Esophagus muscularis mucosa (tissue), 4 donors: Measurements from ENCODE around the gene RBM4.

Source experiments
- CTCF ChIP-seq, 3 experiments: fragments of 200-600 bp in 2 of 3; fragments of 450-650 bp in 1 of 3; sonication (generic) in 2 of 3; IDR thresholded peaks; one replicate each; pipeline ENCODE4 v1.5.1; 2017 to 2019; ENCODE audit warnings: antibody characterized with exemption in 3 of 3, mild to moderate bottlenecking in 2 of 3, moderate library complexity in 1 of 3
- EP300 ChIP-seq: sonication (generic); formaldehyde crosslinking; IDR thresholded peaks from one replicate; pipeline ENCODE4 v1.6.1; 2017; ENCODE audit warnings: antibody characterized with exemption
- POLR2A ChIP-seq: fragments of 450-650 bp; IDR thresholded peaks from one replicate; pipeline ENCODE4 v1.6.1; 2017; ENCODE audit warnings: antibody characterized with exemption, moderate library complexity, mild to moderate bottlenecking, low read depth
- POLR2AphosphoS5 ChIP-seq, 2 donors: sonication (generic); formaldehyde crosslinking; IDR thresholded peaks; one replicate each; pipeline ENCODE4 v1.6.1; 2017; ENCODE audit warnings: antibody characterized with exemption in 2 of 2

- TF ChIP-seq CTCF (IDR thresholded peaks at IDR 0.05) (no peak), POLR2A (no peak), EP300 (no peak), POLR2AphosphoS5 (IDR thresholded peaks at IDR 0.05) (no peak)
Observed at GRCh38 chr11:66629356-66629755, 9.1 kb upstream of the RBM4 start.
